CD14-positive monocyte (primary cell): Measurements from ENCODE around the gene BUD31. TPM values are rescaled to one million over a fixed set of nuclear protein-coding genes. Genes with fewer than 3 reads are reported as not detected.

Experiments
- DNase-seq, 3 donors: peaks; one replicate each; pipeline ENCODE4 v3.0.0-alpha.2; 2011 to 2022
- H2AFZ ChIP-seq: 2 replicates; pipeline ENCODE4 v1.6.0; 2012; ENCODE audit warnings: mild to moderate bottlenecking, low read depth, low read length, inconsistent platforms; ENCODE audit not compliant: insufficient read depth, poor library complexity, severe bottlenecking
- H3K27ac ChIP-seq, 2 donors: 1 replicate in 1 of 2; 2 replicates in 1 of 2; pipeline ENCODE4 v1.5.1; 2012 to 2013; ENCODE audit warnings: low read length in 2 of 2, control low read depth in 1 of 2, inconsistent platforms in 1 of 2, low read depth in 1 of 2, mild to moderate bottlenecking in 1 of 2
- H3K27me3 ChIP-seq, 2 donors: one replicate each; pipeline versions ENCODE4 v1.6.0 to v1.6.1; 2011 to 2013; ENCODE audit warnings: low read length in 2 of 2; ENCODE audit not compliant: control insufficient read depth in 2 of 2, insufficient read depth in 2 of 2
- H3K36me3 ChIP-seq, 2 donors: replicated peaks in 1 of 2; 1 replicate in 1 of 2; 2 replicates in 1 of 2; pipeline versions ENCODE4 v1.5.1 to v1.6.1; 2012 to 2013; ENCODE audit warnings: low read length in 2 of 2, control low read depth in 1 of 2, inconsistent platforms in 1 of 2, mild to moderate bottlenecking in 1 of 2; ENCODE audit not compliant: insufficient read depth in 2 of 2, control insufficient read depth in 1 of 2
- H3K4me1 ChIP-seq, 2 donors: 1 replicate in 1 of 2; 2 replicates in 1 of 2; pipeline versions ENCODE4 v1.5.1 to v1.6.1; 2012 to 2013; ENCODE audit warnings: low read length in 2 of 2, control low read depth in 1 of 2, inconsistent platforms in 1 of 2, mild to moderate bottlenecking in 1 of 2, moderate library complexity in 1 of 2; ENCODE audit not compliant: insufficient read depth in 2 of 2, control insufficient read depth in 1 of 2
- H3K4me2 ChIP-seq: replicated peaks from 2 replicates; pipeline ENCODE3; 2012; ENCODE audit warnings: low read length, moderate library complexity, mild to moderate bottlenecking; ENCODE audit not compliant: poor library complexity, severe bottlenecking; ENCODE audit errors: extremely low read depth
- H3K4me3 ChIP-seq, 3 experiments: fragments of 200-600 bp in 1 of 3; sonication (generic) in 1 of 3; replicated peaks in 1 of 3; 1 replicate in 2 of 3; 2 replicates in 1 of 3; pipeline ENCODE4 v1.5.1; 2011 to 2013; ENCODE audit warnings: low read length in 3 of 3, mild to moderate bottlenecking in 3 of 3, control low read depth in 2 of 3, low read depth in 2 of 3, inconsistent platforms in 1 of 3, moderate library complexity in 1 of 3
- H3K79me2 ChIP-seq: 2 replicates; pipeline ENCODE4 v1.6.0; 2012; ENCODE audit warnings: mild to moderate bottlenecking, control low read depth, inconsistent platforms, low read length, moderate library complexity; ENCODE audit not compliant: insufficient read depth
- H3K9ac ChIP-seq: 2 replicates; pipeline ENCODE4 v1.6.0; 2017; ENCODE audit warnings: low read length, mild to moderate bottlenecking; ENCODE audit not compliant: insufficient read depth, poor library complexity, severe bottlenecking
- H3K9me3 ChIP-seq, 2 donors: replicated peaks in 1 of 2; 1 replicate in 1 of 2; 2 replicates in 1 of 2; pipeline versions ENCODE4 v1.5.1 to v1.6.1; 2012 to 2013; ENCODE audit warnings: low read length in 2 of 2, control low read depth in 1 of 2; ENCODE audit not compliant: control insufficient read depth in 1 of 2, insufficient read depth in 1 of 2
- H4K20me1 ChIP-seq: 2 replicates; pipeline ENCODE4 v1.6.0; 2012; ENCODE audit warnings: mild to moderate bottlenecking, low read length, control low read depth, moderate library complexity; ENCODE audit not compliant: insufficient read depth
- H3K27ac Mint-ChIP-seq, 7 donors: one replicate each; pipeline ENCODE4 v1.8.0; 2020; ENCODE audit warnings: mild to moderate bottlenecking in 7 of 7, mixed read lengths in 7 of 7, moderate library complexity in 6 of 7, inconsistent platforms in 2 of 7
- H3K27me3 Mint-ChIP-seq, 3 donors: one replicate each; pipeline ENCODE4 v1.8.0; 2021 to 2022; ENCODE audit warnings: low read depth in 3 of 3, mild to moderate bottlenecking in 3 of 3, mixed read lengths in 3 of 3, moderate library complexity in 3 of 3, inconsistent platforms in 1 of 3
- H3K36me3 Mint-ChIP-seq, 2 donors: one replicate each; pipeline ENCODE4 v1.8.0; 2020; ENCODE audit warnings: mixed read lengths in 2 of 2, inconsistent platforms in 1 of 2, mild to moderate bottlenecking in 1 of 2
- H3K4me1 Mint-ChIP-seq: one replicate; pipeline ENCODE4 v1.8.0; 2020; ENCODE audit warnings: mild to moderate bottlenecking, mixed read lengths
- H3K4me3 Mint-ChIP-seq, 2 donors: one replicate each; pipeline ENCODE4 v1.8.0; 2020; ENCODE audit warnings: mild to moderate bottlenecking in 2 of 2, mixed read lengths in 2 of 2, moderate library complexity in 1 of 2
- H3K9me3 Mint-ChIP-seq, 7 donors: one replicate each; pipeline ENCODE4 v1.8.0; 2020 to 2022; ENCODE audit warnings: mixed read lengths in 7 of 7, mild to moderate bottlenecking in 6 of 7, moderate library complexity in 6 of 7, inconsistent platforms in 2 of 7
- CTCF ChIP-seq: fragments of 200-600 bp; IDR thresholded peaks from one replicate; pipeline ENCODE4 v1.8.0; 2022; ENCODE audit warnings: antibody characterized with exemption, mild to moderate bottlenecking
- WGBS: methylation state at CpG from one replicate; pipeline ENCODE4 v1.1.5; 2013; ENCODE audit warnings: missing lambda C conversion rate; ENCODE audit not compliant: insufficient coverage; 5-methylcytosine and 5-hydroxymethylcytosine counted together
- intact Hi-C, 2 donors: fragments of 100-400 bp; cut with micrococcal nuclease; formaldehyde crosslinking; loops; one replicate each; pipeline versions ENCODE4 v1.15.0 to v1.15.1; 2023
- polyA plus RNA-seq, 3 donors: library from polyadenylated mRNA; depleted of rRNA in 1 of 3; unstranded in 2 of 3; stranded (reverse) in 1 of 3; fragments of 300-500 nt in 2 of 3; fragments of >200 nt in 1 of 3; fragmentation: Illumina TruSeq in 2 of 3; gene quantifications; 1 replicate in 2 of 3; 2 replicates in 1 of 3; pipeline ENCODE4 v1.2.3, GENCODE V29; 2012 to 2021

The BUD31 gene
- polyA plus RNA-seq, 3 donors, result 34.3 to 256 (median 241) TPM

DNA sequence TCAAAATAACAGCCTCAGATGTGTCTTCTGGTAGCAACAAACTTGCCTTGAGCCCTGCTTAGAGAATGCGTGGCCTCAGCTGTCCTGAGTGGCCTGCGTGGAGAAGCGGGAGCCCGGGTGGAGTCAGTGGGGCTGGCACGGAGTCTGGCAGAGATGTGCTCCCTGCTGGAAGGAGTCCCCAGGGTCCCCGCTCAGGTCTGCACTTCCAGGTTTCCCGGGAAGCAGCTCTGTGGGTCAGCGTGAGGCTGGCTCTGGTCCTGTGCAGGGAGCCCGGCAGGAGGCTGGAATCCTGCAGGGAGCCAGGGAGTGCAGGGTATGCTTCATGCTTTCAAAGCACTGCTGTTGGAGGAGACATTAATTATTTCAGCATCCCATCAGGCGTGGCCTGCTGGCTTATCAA is 40.1 kb downstream of the BUD31 start:
- 97% methylated on average over 9 of the region's 10 CpGs for WGBS

GRCh38 chr7:99449326-99449725 is 40.6 kb downstream of the BUD31 start:
- Histone ChIP-seq H3K4me3 (no peak overlapping the region), H3K4me1 (no peaks in the 10 kb centered on the region), H3K27me3 (no peaks in the 10 kb centered on the region), H4K20me1 (peaks cover 20% of the 10 kb centered on the region), H3K79me2 (no peaks in the 10 kb centered on the region), H3K4me2 (no peak overlapping the region), H2AFZ (no peak overlapping the region), H3K36me3 (peaks cover 86 to 98% of the 10 kb centered on the region in 2 donors), H3K9ac (no peak overlapping the region), H3K9me3 (no peaks in the 10 kb centered on the region), H3K27ac (no peak overlapping the region)
- no peaks in the 10 kb centered on the region for H3K4me1 Mint-ChIP-seq
- TF ChIP-seq CTCF, result no peak
- H3K27me3 Mint-ChIP-seq, result peaks cover 0 to 1% (median 0%) of the 10 kb centered on the region in 3 donors
- peaks cover 0 to 2% (median 0%) of the 10 kb centered on the region in 7 donors for H3K9me3 Mint-ChIP-seq
- H3K36me3 Mint-ChIP-seq, result peaks cover 72 to 92% of the 10 kb centered on the region in 2 donors
- H3K4me3 Mint-ChIP-seq, result no peak overlapping the region
- whole genome bisulfite sequencing, result 95% methylated on average over 5 of the region's 5 CpGs
- intact Hi-C loops, result no loop called here
- no peak for DNase-seq
- peak overlapping the region in 2 of 7 donors; percentile 35 to 51 for H3K27ac Mint-ChIP-seq

More for the DNA sequence above, 40.1 kb downstream of the BUD31 start:
- Histone ChIP-seq H2AFZ (no peak overlapping the region), H3K9me3 (no peaks in the 10 kb centered on the region), H4K20me1 (peaks cover 15% of the 10 kb centered on the region), H3K36me3 (peaks cover 83 to 98% of the 10 kb centered on the region in 2 donors), H3K9ac (no peak overlapping the region), H3K27ac (no peak overlapping the region), H3K4me1 (no peaks in the 10 kb centered on the region), H3K4me3 (no peak overlapping the region), H3K27me3 (no peaks in the 10 kb centered on the region), H3K79me2 (peaks cover 1% of the 10 kb centered on the region), H3K4me2 (no peak overlapping the region)
- Mint-ChIP-seq H3K4me1 (no peaks in the 10 kb centered on the region), H3K27ac (peak overlapping the region in 3 of 7 donors; percentile 56 to 75 (median 57)), H3K4me3 (no peak overlapping the region), H3K9me3 (peaks cover 0 to 2% (median 0%) of the 10 kb centered on the region in 7 donors), H3K27me3 (peaks cover 0 to 1% (median 0%) of the 10 kb centered on the region in 3 donors), H3K36me3 (peaks cover 69 to 92% of the 10 kb centered on the region in 2 donors)
- DNase-seq, result no peak
- no peak for TF ChIP-seq CTCF
- intact Hi-C loops, result no loop called here
